Activated naive CD8-positive, alpha-beta T cell treated with anti-CD3 and anti-CD28 coated beads, Interleukin-2, amount 10 ng/mL, durations not matched to agents 7 days and 5 days (primary cell): ENCODE results near the gene ARHGEF12. TPM values are rescaled to one million over a fixed set of nuclear protein-coding genes. Genes with fewer than 3 reads are reported as not detected.

Experiments
- ATAC-seq: fragments of 150-1000 bp; cut with Tn5 transposase; one replicate; pipeline ENCODE4 v1.10.0; 2021; ENCODE audit warnings: low read depth, moderate library complexity
- POLR2A ChIA-PET: fragments of 350-600 bp; sonication (Branson Sonifier 250); formaldehyde crosslinking; loops from one replicate; lab custom pipeline; 2021; ENCODE audit warnings: antibody characterized with exemption; lab: Charles Lee
- DNase-seq: peaks from one replicate; pipeline ENCODE4 v3.0.0; 2021
- H3K27ac Mint-ChIP-seq: one replicate; pipeline ENCODE4 v1.8.0; 2022; ENCODE audit warnings: mild to moderate bottlenecking, mixed read lengths
- H3K27me3 Mint-ChIP-seq: one replicate; pipeline ENCODE4 v1.8.0; 2022; ENCODE audit warnings: mild to moderate bottlenecking, moderate library complexity, mixed read lengths
- H3K36me3 Mint-ChIP-seq: one replicate; pipeline ENCODE4 v1.8.0; 2021; ENCODE audit warnings: mild to moderate bottlenecking, mixed read lengths
- H3K4me1 Mint-ChIP-seq: one replicate; pipeline ENCODE4 v1.8.0; 2021; ENCODE audit warnings: mixed read lengths
- H3K4me3 Mint-ChIP-seq: one replicate; pipeline ENCODE4 v1.8.0; 2022; ENCODE audit warnings: mild to moderate bottlenecking, moderate library complexity, mixed read lengths
- H3K9me3 Mint-ChIP-seq: one replicate; pipeline ENCODE4 v1.8.0; 2021; ENCODE audit warnings: mixed read lengths
- total RNA-seq, 2 experiments: library from RNA; stranded (reverse); gene quantifications; one replicate each; pipeline ENCODE4 v1.2.3, GENCODE V29; 2021

Gene ARHGEF12, protein sequence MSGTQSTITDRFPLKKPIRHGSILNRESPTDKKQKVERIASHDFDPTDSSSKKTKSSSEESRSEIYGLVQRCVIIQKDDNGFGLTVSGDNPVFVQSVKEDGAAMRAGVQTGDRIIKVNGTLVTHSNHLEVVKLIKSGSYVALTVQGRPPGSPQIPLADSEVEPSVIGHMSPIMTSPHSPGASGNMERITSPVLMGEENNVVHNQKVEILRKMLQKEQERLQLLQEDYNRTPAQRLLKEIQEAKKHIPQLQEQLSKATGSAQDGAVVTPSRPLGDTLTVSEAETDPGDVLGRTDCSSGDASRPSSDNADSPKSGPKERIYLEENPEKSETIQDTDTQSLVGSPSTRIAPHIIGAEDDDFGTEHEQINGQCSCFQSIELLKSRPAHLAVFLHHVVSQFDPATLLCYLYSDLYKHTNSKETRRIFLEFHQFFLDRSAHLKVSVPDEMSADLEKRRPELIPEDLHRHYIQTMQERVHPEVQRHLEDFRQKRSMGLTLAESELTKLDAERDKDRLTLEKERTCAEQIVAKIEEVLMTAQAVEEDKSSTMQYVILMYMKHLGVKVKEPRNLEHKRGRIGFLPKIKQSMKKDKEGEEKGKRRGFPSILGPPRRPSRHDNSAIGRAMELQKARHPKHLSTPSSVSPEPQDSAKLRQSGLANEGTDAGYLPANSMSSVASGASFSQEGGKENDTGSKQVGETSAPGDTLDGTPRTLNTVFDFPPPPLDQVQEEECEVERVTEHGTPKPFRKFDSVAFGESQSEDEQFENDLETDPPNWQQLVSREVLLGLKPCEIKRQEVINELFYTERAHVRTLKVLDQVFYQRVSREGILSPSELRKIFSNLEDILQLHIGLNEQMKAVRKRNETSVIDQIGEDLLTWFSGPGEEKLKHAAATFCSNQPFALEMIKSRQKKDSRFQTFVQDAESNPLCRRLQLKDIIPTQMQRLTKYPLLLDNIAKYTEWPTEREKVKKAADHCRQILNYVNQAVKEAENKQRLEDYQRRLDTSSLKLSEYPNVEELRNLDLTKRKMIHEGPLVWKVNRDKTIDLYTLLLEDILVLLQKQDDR (N-terminal part only)
- 10 to 100 TPM; 14.7 to 15.8 TPM for total RNA-seq

DNA sequence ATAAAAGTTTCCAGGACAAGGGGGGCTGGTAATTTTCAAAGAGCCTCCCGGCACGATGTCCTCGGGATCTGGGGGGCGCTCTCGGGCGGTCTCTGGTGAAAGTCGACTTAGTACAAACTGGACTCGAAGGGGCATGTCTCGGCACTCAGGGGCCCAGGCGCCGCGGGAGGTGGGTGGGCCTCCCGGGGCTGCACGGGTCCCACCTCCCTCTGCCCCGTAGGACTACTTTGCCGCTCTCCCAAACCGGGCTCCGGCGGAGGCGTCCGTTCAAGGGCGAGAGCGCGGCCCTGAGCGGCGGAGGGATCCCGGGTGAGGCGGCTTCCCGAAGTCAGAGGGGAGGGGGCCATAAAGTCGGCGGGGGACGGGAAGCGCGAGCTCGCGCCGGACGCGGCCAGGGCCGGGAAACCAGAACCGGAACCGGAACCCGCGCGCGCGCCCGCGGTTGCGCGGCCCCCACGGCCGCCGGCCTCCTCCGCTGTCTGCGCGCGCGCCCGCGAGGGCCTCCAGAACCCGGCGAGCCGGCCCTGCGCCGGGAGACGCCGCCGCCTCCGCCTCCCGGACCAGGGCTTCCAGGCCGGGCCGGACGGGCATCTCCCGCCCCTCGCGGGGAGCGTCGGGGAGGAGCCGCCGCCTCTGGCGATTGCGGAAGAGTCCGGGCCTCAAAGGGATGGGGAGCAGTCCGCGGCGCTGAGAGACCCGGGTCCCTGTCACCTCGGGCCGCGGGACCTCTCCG, at the start of gene ARHGEF12:
TSS of gene ARHGEF12 (plus strand) at position 506 of the 733 bp plus-strand sequence. CDS start 831 bp downstream, outside the sequence.
- H3K4me1 Mint-ChIP-seq = peaks cover 28% of the 10 kb centered on the region
- H3K9me3 Mint-ChIP-seq = no peaks in the 10 kb centered on the region
- peaks cover 60% of the 10 kb centered on the region for H3K27me3 Mint-ChIP-seq
- ATAC-seq (peak; percentile 71), DNase-seq (peak; percentile 86)
- peaks cover 2% of the 10 kb centered on the region for H3K36me3 Mint-ChIP-seq
- H3K4me3 Mint-ChIP-seq = peak within 1 kb of the TSS; percentile 91
- peak within 1 kb of the TSS; percentile 67 for H3K27ac Mint-ChIP-seq
- POLR2A ChIA-PET = interaction anchor here (0.6 to 1.3 kb wide), 3 partner anchors 9 to 156 kb away, joined by 3 to 4 read pairs (median 3); no protein-coding TSS in a partner anchor

DNA sequence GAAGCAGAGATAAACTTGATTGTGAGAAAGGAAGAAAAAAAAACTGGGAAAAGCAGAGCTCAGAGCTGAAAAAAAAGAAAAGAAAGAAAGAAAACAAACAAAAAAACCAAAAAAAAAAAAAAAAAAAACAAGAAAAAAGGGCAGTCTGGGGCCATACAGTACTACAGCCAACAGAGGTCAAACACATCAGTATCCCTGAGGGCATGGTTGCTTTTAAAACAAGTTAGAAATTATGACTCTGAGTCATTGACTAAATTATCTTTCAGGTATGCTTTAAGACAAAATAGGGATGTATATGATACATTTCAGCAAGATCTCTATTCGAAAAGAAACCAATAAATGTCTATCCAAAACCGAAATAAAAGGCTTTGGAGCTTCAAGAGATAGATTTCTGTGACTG, 48.2 kb upstream of the ARHGEF12 start:
- H3K27ac Mint-ChIP-seq = no peak overlapping the region
- ATAC-seq (no peak), DNase-seq (no peak)
- no peak overlapping the region for H3K4me3 Mint-ChIP-seq
- H3K4me1 Mint-ChIP-seq = peaks cover 3% of the 10 kb centered on the region
- H3K9me3 Mint-ChIP-seq = no peaks in the 10 kb centered on the region
- H3K27me3 Mint-ChIP-seq = peaks cover 36% of the 10 kb centered on the region
- no peaks in the 10 kb centered on the region for H3K36me3 Mint-ChIP-seq
- POLR2A ChIA-PET = no interaction called here

DNA sequence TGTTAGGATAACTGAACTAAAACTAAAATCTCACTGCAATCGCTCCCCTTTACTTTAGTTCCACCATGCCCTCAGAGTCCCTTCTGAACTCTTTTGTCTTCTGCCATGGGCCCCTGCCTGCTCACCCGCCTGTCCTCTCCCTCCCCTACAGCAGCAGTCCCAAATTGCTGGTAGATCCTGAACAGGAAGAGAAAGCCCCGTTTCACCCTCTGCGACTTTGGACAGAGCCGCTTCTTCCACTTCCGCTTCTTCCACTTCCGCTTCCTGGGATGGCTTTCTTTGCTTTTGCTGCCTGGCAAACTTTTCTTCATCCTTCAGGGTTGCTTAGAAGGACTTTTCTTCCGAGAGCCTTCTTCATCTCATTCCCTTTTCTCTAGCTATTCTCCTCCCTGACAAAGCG, 46.8 kb upstream of the ARHGEF12 start:
- POLR2A ChIA-PET = no interaction called here
- Mint-ChIP-seq H3K4me1 (peaks cover 3% of the 10 kb centered on the region), H3K36me3 (no peaks in the 10 kb centered on the region), H3K9me3 (no peaks in the 10 kb centered on the region), H3K4me3 (no peak overlapping the region), H3K27me3 (peaks cover 47% of the 10 kb centered on the region), H3K27ac (no peak overlapping the region)
- ATAC-seq (no peak), DNase-seq (no peak)

DNA sequence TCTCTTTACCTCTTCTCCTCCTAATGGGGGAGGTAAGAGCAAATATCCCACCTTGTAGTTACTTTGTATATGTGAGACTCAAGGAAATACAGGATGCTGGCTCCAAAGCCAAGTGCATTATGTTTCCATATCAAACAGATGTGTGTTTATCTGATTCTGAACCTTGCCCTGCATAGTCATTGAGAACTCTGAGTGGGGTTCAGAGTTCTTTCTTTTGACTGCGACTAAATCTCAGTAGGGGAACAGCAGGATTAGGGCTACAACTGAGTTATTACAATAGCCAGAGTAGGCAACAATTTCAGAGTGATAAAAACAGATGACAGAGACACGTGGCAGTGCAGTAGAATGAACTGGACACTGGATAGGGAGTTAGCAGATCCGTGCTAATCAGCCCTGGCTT, 45.3 kb upstream of the ARHGEF12 start:
- H3K4me1 Mint-ChIP-seq = peaks cover 3% of the 10 kb centered on the region

DNA sequence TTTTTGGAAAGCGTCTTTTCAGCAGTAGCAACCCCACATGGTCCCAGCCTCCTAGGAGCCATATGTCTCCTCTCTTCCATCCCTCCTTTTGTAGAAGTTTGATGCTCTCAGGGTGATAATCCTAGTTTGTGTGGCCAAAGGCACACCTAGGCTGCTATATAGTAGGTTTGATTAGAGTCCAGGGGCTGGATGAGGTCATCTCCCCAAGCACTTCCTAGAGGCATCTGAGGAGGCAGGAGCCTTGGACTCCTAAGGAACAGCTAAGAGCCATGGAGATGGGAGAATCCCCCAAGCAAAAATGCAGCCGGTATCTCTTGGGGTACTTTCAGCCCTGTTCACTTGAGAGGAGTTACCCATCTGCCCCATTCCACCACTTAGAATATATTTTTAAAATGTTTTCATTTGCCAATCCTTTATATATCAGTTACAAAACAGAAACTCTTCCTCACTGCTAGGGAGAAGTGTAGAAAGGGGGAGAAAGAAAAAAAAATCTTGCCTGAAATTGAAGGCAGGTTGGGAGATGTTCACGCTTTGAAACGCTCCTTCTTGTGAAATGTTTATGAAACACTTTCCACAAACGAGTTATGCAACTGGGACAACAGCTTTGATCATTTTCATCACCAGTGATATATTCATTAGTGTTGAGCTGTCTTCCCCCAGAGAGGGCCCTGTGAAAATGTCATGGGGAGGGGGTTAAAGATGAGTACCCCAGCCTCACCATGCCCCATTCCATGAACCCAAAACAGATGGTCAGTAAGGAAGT, 43.0 kb upstream of the ARHGEF12 start:
- Mint-ChIP-seq H3K9me3 (no peaks in the 10 kb centered on the region), H3K4me3 (no peak overlapping the region), H3K36me3 (no peaks in the 10 kb centered on the region), H3K27me3 (peaks cover 65% of the 10 kb centered on the region), H3K4me1 (peaks cover 3% of the 10 kb centered on the region), H3K27ac (no peak overlapping the region)
- POLR2A ChIA-PET = no interaction called here
- ATAC-seq (no peak), DNase-seq (no peak)

More for the DNA sequence above, 45.3 kb upstream of the ARHGEF12 start:
- Mint-ChIP-seq H3K36me3 (no peaks in the 10 kb centered on the region), H3K4me3 (no peak overlapping the region), H3K27me3 (peaks cover 57% of the 10 kb centered on the region), H3K9me3 (no peaks in the 10 kb centered on the region), H3K27ac (no peak overlapping the region)
- ATAC-seq (no peak), DNase-seq (no peak)
- POLR2A ChIA-PET = no interaction called here

DNA sequence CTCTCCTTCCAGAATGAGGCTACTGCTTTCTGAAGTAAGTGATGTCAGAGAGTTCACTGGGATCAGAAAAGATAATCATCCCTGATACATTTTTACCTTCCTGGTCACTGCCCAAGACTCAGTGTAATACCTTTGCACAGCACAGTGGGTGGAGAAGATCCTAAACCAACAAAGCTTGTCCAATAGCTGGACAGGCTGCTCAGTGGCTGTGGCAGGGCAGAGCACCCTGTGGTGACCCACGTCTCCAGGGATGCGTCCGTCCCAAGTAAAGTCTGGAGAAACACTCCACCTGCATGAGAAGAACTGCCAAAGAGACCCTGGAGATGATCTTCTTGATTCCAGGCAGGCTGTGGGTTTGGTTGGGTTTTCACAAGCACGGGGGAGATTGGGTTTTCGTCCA, 42.1 kb upstream of the ARHGEF12 start:
- ATAC-seq = no peak
- POLR2A ChIA-PET = no interaction called here

DNA sequence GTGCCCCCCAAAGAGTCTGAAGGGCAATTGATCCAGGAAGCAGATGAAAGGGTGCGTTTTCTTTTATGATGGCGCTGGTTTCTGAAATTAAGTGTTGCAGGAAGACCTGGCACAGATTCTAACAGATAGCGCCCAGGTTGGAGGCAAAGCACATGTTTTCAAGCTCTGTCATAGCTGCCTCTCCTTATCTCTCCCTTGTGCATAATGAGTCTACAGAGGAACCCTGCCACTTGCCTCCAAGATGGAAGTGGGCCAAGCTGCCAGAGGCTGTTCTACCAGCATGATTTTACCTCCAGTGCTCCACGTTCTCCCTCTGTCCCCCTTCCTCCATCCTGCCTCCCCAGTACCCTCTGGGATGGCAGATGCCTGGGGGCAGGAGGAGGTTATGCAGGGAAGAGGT, 41.1 kb upstream of the ARHGEF12 start:
- peaks cover 59% of the 10 kb centered on the region for H3K27me3 Mint-ChIP-seq
- H3K4me1 Mint-ChIP-seq = no peaks in the 10 kb centered on the region
- no peaks in the 10 kb centered on the region for H3K36me3 Mint-ChIP-seq
- no peaks in the 10 kb centered on the region for H3K9me3 Mint-ChIP-seq
- POLR2A ChIA-PET = no interaction called here
- ATAC-seq (no peak), DNase-seq (no peak)
- no peak overlapping the region for H3K4me3 Mint-ChIP-seq
- no peak overlapping the region for H3K27ac Mint-ChIP-seq

More for the DNA sequence above, 42.1 kb upstream of the ARHGEF12 start:
- no peak for DNase-seq
- Mint-ChIP-seq H3K27me3 (peaks cover 64% of the 10 kb centered on the region), H3K27ac (no peak overlapping the region), H3K4me1 (peaks cover 3% of the 10 kb centered on the region), H3K4me3 (no peak overlapping the region), H3K9me3 (no peaks in the 10 kb centered on the region), H3K36me3 (no peaks in the 10 kb centered on the region)

DNA sequence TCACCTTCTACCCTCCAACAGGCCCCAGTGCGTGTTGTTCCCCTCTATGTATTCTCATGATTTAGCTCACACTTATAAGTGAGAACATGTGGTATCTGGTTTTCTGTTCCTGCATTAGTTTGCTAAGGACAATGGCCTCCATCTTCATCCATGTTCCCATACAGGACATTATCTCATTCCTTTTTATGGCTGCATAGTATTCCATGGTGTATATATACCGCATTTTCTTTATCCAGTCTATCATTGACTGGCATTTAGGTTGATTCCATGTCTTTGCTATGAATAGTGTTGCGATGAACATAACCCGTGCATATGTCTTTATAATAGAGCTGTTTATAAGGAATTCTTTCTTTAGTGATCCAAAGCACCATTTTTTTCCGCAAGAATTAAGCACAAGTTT, 39.7 kb upstream of the ARHGEF12 start:
- ATAC-seq = no peak
- Mint-ChIP-seq H3K4me1 (no peaks in the 10 kb centered on the region), H3K27me3 (peaks cover 53% of the 10 kb centered on the region), H3K27ac (no peak overlapping the region), H3K4me3 (no peak overlapping the region), H3K36me3 (no peaks in the 10 kb centered on the region), H3K9me3 (no peaks in the 10 kb centered on the region)
- no peak for DNase-seq
- POLR2A ChIA-PET = no interaction called here

GRCh38 chr11:120298461-120298860, 37.8 kb upstream of the ARHGEF12 start:
- Mint-ChIP-seq H3K9me3 (no peaks in the 10 kb centered on the region), H3K4me3 (no peak overlapping the region), H3K4me1 (no peaks in the 10 kb centered on the region), H3K27me3 (peaks cover 53% of the 10 kb centered on the region), H3K27ac (no peak overlapping the region), H3K36me3 (no peaks in the 10 kb centered on the region)
- POLR2A ChIA-PET = no interaction called here
- DNase-seq = no peak
- no peak for ATAC-seq

DNA sequence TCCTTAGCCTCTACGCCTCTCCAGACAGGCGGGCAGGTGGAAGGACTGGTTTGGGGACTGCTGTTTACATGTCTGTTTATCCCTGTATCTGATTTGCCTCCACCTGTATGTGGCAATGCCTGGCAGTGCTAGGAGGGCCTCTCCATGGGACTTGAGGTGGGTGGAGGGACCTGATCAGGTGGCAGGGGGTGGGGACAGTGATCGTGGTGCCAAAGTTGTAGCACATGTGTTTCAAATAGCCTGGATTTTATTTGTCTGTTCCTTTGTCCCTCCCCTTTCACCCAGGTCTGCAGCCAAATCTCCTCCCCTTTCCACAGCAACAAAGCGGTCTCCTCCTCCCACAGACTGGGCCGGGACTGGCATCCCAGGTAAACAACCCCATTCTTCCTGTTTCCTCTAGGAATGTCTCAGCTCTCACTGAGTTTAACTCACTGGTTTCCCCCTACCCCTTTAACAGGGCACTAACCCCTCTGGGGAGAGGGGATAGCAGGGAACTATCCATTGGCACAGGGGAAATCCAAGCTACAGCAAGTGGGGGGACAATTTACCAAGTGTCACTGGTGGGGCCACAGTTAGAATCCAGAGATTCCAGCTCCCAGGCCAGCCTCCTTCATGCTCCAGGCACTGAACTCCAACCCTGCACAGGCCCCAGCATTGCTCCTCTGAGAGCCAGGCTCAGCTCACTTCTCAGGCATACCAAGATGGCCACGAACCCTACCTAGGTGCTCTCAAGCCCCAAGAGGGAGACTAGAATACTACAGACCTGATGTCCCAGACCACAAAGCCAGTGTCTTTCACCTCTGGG, 34.0 kb upstream of the ARHGEF12 start:
- DNase-seq (no peak), ATAC-seq (no peak)
- POLR2A ChIA-PET = interaction anchor here (0.9 to 1.6 kb wide), 2 partner anchors 58 to 67 kb away, joined by 3 to 4 read pairs; no protein-coding TSS in a partner anchor
- Mint-ChIP-seq H3K4me3 (no peak overlapping the region), H3K9me3 (no peaks in the 10 kb centered on the region), H3K36me3 (no peaks in the 10 kb centered on the region), H3K27ac (peak overlapping the region; percentile 41), H3K4me1 (no peaks in the 10 kb centered on the region), H3K27me3 (peaks cover 33% of the 10 kb centered on the region)

DNA sequence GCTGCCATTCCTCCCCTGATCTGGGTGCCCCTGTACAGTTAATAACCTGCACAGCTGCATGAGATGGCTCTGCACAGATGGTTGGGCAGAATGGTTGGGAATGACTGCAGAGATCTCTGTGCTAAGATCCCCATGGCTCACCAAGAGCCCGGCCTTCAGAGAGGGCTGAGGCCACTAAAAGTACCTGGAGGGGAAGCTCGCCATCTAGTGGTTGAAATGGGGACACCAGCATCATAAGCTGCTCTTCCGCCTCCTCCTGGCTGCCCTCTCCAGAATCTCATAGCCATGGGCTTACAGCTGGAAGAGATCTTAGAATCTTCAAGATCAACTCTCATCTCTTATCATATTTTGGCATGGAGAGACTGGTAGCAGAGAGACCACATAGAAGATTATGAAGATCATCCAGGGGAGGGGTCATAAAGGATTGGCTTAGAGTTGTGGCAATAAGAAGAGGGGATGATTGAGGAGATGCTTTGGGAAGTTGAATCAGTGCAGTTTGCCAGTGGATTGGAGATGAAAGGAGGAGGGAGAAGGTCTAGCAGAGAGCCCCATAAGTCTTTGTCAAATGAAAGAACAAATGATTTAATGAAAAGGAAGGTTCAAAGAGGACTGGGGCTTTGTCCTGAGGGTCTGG, 33.1 kb upstream of the ARHGEF12 start:
- ATAC-seq = peak; percentile 88
- peaks cover 31% of the 10 kb centered on the region for H3K27me3 Mint-ChIP-seq
- no peak overlapping the region for H3K27ac Mint-ChIP-seq
- no peaks in the 10 kb centered on the region for H3K4me1 Mint-ChIP-seq
- POLR2A ChIA-PET = interaction anchor here (0.9 to 1.6 kb wide), 2 partner anchors 59 to 68 kb away, joined by 3 to 4 read pairs; no protein-coding TSS in a partner anchor
- no peak overlapping the region for H3K4me3 Mint-ChIP-seq
- H3K36me3 Mint-ChIP-seq = no peaks in the 10 kb centered on the region
- peak; percentile 63 for DNase-seq
- H3K9me3 Mint-ChIP-seq = no peaks in the 10 kb centered on the region
